Kidney epithelial cell (primary cell): ENCODE results near the gene RAB4A. TPM values are rescaled to one million over a fixed set of nuclear protein-coding genes. Genes with fewer than 3 reads are reported as not detected.

Source experiments
- DNase-seq: peaks from one replicate; pipeline ENCODE4 v3.0.0-alpha.2; 2010; ENCODE audit warnings: low read depth
- H3K27me3 ChIP-seq: 2 replicates; pipeline ENCODE4 v1.6.0; 2011; ENCODE audit warnings: low read length; ENCODE audit not compliant: control insufficient read depth, insufficient read depth
- H3K36me3 ChIP-seq: 2 replicates; pipeline ENCODE4 v1.5.1; 2011; ENCODE audit warnings: low read length; ENCODE audit not compliant: control insufficient read depth, insufficient read depth
- H3K4me3 ChIP-seq: 2 replicates; pipeline ENCODE4 v1.5.1; 2011; ENCODE audit warnings: low read depth, mild to moderate bottlenecking, control low read depth, low read length
- total RNA-seq: library from RNA; depleted of rRNA; stranded (reverse); fragments of >200 nt; gene quantifications from 2 replicates; pipeline ENCODE4 v1.2.3, GENCODE V29; 2015
- TF ChIP-seq, protein P1 (sequence below): IDR thresholded peaks from 2 replicates; pipeline ENCODE4 v1.5.1; 2011; ENCODE audit warnings: mild to moderate bottlenecking, moderate library complexity, low read length, control low read depth, inconsistent platforms; ENCODE audit not compliant: insufficient read depth, poor library complexity, severe bottlenecking

The RAB4A gene
- total RNA-seq, 1 donor from 2014 or later = 53.9 TPM

- no peaks in the 10 kb centered on the region for H3K27me3 ChIP-seq
- DNase-seq = no peak
- no peaks in the 10 kb centered on the region for H3K36me3 ChIP-seq
- TF ChIP-seq, protein P1, sequence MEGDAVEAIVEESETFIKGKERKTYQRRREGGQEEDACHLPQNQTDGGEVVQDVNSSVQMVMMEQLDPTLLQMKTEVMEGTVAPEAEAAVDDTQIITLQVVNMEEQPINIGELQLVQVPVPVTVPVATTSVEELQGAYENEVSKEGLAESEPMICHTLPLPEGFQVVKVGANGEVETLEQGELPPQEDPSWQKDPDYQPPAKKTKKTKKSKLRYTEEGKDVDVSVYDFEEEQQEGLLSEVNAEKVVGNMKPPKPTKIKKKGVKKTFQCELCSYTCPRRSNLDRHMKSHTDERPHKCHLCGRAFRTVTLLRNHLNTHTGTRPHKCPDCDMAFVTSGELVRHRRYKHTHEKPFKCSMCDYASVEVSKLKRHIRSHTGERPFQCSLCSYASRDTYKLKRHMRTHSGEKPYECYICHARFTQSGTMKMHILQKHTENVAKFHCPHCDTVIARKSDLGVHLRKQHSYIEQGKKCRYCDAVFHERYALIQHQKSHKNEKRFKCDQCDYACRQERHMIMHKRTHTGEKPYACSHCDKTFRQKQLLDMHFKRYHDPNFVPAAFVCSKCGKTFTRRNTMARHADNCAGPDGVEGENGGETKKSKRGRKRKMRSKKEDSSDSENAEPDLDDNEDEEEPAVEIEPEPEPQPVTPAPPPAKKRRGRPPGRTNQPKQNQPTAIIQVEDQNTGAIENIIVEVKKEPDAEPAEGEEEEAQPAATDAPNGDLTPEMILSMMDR = no peak
- H3K4me3 ChIP-seq = no peak overlapping the region
These were observed 8.3 kb downstream of the RAB4A start for GRCh38 chr1:229279242-229279641.

GRCh38 chr1:229280037-229280828 is 9.3 kb downstream of the RAB4A start:
- Histone ChIP-seq H3K4me3 (no peak overlapping the region), H3K36me3 (no peaks in the 10 kb centered on the region), H3K27me3 (no peaks in the 10 kb centered on the region)
- TF ChIP-seq, protein P1 = no peak
- no peak for DNase-seq

DNA sequence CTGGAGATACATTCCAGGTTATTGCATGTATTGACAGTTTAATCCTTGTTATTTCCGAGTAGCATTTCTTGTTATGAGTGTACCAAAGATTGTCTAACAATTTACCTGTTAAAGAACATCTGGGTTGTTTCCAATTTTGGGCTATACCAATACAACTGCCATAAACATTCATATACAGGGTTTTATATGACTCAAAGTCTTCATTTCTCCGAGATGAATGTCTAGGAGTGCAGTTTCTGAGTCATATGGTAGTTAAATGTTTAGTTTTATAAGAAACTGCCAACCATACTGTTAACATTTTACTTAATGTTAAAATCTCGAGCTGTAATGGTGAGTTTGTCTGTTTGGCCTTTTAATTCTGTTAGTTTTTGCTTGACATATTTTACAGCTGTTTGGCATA is 10.0 kb downstream of the RAB4A start:
- H3K36me3 ChIP-seq = no peaks in the 10 kb centered on the region
- H3K4me3 ChIP-seq = no peak overlapping the region
- TF ChIP-seq, protein P1 = no peak
- no peaks in the 10 kb centered on the region for H3K27me3 ChIP-seq
- no peak for DNase-seq

- H3K36me3 ChIP-seq = no peaks in the 10 kb centered on the region
- no peak for DNase-seq
- no peak overlapping the region for H3K4me3 ChIP-seq
- no peaks in the 10 kb centered on the region for H3K27me3 ChIP-seq
- TF ChIP-seq, protein P1 = no peak
These were observed 10.5 kb downstream of the RAB4A start for GRCh38 chr1:229281339-229281926.

DNA sequence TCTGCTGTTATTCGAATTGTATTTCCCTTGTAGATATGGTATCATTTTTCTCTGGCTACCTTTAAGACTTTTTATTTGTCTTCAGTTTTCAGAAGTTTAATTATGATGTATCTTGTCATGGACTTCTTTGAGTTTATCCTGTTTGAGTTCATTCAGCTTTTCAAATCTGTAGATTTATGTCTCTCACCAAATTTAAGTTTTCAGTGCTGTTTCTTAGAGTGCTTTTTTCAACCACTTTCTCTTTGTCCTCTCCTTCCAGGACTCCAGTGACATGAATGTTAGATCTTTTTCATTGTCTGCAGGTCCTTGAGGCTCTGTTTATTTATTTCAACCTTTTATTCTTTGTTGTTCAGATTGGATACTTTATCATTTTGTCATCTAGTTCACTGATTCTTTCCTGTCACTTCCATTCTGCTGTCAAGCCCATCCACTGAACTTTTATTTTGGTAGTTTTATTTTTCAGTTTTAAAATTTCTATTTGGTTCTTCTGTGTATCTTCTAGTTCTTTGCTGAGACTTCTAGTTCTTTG is 11.4 kb downstream of the RAB4A start:
- Histone ChIP-seq H3K36me3 (no peaks in the 10 kb centered on the region), H3K4me3 (no peak overlapping the region), H3K27me3 (no peaks in the 10 kb centered on the region)
- no peak for DNase-seq
- TF ChIP-seq, protein P1 = no peak

DNA sequence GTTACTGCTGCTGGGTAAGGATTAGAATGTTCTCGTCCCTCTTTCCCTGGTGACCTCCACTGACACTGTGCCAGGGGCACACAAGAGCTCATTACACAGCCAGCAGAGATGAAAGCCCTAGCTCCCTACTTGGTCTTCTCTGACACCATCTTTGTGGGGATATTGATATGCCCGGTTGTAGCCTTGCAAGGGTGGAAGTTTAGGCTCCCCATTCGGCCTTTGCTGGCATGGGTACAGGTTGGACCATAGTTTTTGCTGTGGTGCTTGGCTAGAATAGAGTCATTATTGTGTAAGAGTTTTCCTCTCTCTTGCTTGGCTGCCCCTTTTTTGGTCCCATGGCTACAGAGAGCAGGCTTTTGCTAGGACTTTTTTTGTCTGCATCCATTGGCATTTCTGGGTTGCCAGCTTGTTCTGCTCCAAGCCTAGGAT is 12.3 kb downstream of the RAB4A start:
- Histone ChIP-seq H3K36me3 (no peaks in the 10 kb centered on the region), H3K27me3 (no peaks in the 10 kb centered on the region), H3K4me3 (no peak overlapping the region)
- TF ChIP-seq, protein P1 = no peak
- no peak for DNase-seq
